Motor neuron (in vitro differentiated cells): ENCODE measurements around the gene ACER3. TPM values are rescaled to one million over a fixed set of nuclear protein-coding genes. Genes with fewer than 3 reads are reported as not detected.
"Not testable (repeated sequence)": the region's sequence is repeated elsewhere in the genome, so short reads cannot be mapped to it uniquely, and the experiment has no call there.

ENCODE experiments used
- ATAC-seq, 8 experiments: fragments of 200-7000 bp; cut with Tn5 transposase; replicated peaks in 6 of 8; 2 replicates each; pipeline ENCODE4 v1.8.0; 2021; ENCODE audit warnings: mild to moderate bottlenecking in 8 of 8, moderate library complexity in 8 of 8
- H3K27ac ChIP-seq, 2 donors: fragments of 250-450 bp; sonication (Bioruptor Pico); 2 replicates each; pipeline ENCODE4 v1.9.0; 2021; ENCODE audit warnings: antibody characterized with exemption in 2 of 2, mild to moderate bottlenecking in 2 of 2, moderate library complexity in 1 of 2
- H3K4me1 ChIP-seq, 2 donors: fragments of 250-450 bp; sonication (Bioruptor Pico); replicated peaks in 1 of 2; 2 replicates each; pipeline ENCODE4 v1.6.1; 2021; ENCODE audit warnings: antibody characterized with exemption in 2 of 2, mild to moderate bottlenecking in 2 of 2, moderate library complexity in 1 of 2
- H3K4me3 ChIP-seq, 5 donors: fragments of 250-450 bp; sonication (Bioruptor Pico); 2 replicates each; pipeline ENCODE4 v1.9.0; 2021; ENCODE audit warnings: antibody characterized with exemption in 5 of 5, mild to moderate bottlenecking in 5 of 5, moderate library complexity in 4 of 5
- WGBS, 10 experiments: fragments of 450-650 bp; shearing (Covaris generic); methylation state at CpG; one replicate each; pipeline ENCODE4 v1.0.0; 2022; 5-methylcytosine and 5-hydroxymethylcytosine counted together
- in situ Hi-C, 9 experiments: fragments of 400-800 bp; cut with MboI; loops; one replicate each; pipeline ENCODE4 v1.15.0; 2021; ENCODE audit warnings: low sequenced_read_pairs in 9 of 9, low pct_unique_long_range_greater_than_20kb in 2 of 9; ENCODE audit not compliant: unreplicated experiment in 9 of 9
- total RNA-seq, 8 experiments: library from RNA; unstranded; fragments of 300-600 nt; gene quantifications; 2 replicates each; pipeline versions ENCODE4 v1.2.3 to v1.2.4, GENCODE V29; 2022

ACER3 gene
- total RNA-seq, 8 experiments from 2014 or later = 7.1 to 15.8 (median 9.2) TPM

DNA sequence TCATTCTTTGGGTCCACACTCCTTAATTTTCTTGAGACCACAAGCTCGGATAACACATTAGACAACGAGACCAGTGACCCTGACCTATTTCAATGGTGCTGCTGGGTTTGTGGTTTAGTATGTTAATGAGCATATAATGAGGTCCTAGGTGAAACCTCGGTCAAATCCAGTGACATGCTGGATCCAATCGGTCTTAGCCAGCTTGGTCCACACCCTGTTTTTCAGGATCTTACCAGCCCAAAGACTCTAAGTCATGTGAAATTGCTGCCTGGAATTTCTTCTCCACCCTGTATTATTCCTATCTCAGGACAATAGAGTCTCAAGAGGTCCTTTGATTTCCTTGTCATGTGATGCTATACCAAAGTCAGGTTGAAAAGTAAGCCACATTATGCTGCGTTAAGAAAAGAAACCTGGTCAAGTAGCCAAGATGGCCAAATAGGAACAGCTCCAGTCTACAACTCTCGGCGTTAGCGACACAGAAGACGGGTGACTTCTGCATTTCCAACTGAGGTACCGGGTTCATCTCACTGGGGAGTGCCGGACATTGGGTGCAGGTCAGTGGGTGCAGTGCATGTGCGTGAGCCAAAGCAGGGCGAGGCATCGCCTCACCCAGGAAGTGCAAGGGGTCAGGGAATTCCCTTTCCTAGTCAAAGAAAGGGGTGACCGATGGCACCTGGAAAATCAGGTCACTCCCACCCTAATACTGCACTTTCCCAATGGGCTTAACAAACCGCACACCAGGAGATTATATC is 102.9 kb downstream of the ACER3 start:
- 80 to 100% (median 95%) methylated on average over 1 to 13 of the region's 16 CpGs; no CpG with 5 or more reads in 1 of the 10 experiments for WGBS, 10 experiments
- ATAC-seq, H3K4me1 ChIP-seq, H3K27ac ChIP-seq, H3K4me3 ChIP-seq, in situ Hi-C loops: not testable (repeated sequence)

DNA sequence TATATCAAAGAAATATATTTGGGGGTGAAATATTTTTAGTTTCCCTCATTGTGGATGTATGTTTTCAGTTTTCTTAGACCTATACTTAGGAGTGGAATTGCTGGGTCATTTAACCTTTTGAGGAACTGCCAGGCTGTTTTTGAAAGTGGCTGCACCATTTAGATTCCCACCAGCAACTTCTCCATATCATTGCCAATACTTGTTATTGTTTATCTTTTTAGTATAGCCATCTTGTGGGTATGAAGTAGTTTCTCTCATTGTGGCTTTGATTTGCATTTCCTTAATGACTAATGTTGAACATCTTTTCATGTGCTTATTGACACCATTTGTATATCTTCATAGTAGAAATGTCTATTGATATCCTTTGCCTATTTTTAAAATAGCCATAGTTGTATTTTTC is 111.3 kb downstream of the ACER3 start:
- Histone ChIP-seq H3K4me1 (no peaks in the 10 kb centered on the region), H3K27ac (no peak overlapping the region), H3K4me3 (no peak overlapping the region)
- ATAC-seq = no peak
- in situ Hi-C loops = no loop called here

DNA sequence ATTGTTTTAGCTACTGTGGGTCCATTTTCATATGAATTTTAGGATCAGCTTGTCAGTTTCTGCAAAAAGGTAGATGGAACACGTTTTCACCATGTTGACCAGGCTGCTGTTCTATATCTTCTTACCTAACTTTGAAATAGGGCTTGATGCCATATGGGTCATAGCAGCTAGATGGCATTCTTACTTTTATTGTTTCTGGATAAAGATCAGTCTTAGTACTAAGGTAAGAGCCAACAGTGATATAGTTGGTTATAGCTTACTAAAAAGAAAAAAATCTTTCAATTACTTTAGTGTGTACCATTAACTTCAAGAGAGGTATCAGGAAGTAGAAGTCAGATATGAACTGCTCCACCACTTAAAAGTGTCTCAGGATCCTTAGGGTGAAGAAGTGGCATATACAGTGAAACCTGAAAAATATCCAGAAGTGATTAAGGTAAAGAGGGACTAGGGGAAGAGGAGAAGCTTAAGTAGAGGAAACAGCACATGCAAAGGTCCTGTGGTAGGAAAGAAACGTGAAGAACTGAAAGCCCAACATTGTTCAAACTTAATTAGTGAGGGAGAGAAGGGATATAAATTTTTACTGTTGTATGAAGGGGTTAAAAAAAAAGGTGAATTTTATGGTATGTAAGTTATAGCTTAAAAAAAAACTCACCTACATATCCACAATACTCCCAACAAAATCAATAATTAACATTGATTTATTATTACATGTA is 113.6 kb downstream of the ACER3 start:
- no peaks in the 10 kb centered on the region for H3K4me1 ChIP-seq
- WGBS, 10 experiments = 25 to 88% (median 66%) methylated on average over 1 to 2 of the region's 2 CpGs

DNA sequence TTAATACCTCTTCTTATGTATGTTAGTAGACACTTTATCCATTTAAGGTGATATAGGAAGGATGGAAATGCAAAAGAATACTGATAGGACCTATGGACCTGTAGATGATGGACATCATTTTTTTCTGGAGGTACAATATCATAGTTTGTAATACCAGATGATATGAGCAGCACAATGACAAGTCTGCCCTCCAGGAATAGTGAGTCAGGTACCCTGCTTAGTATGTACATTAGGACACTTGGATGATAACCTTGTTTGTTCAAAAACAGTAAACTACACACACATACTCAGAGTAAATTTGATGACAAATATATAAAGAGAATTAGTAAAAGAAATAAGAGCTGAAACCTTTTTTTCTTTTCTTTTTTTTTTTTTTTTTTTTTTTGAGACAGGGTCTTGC is 114.8 kb downstream of the ACER3 start:
- Histone ChIP-seq H3K4me1 (no peaks in the 10 kb centered on the region), H3K4me3 (no peak overlapping the region), H3K27ac (no peak overlapping the region)
- ATAC-seq = no peak
- in situ Hi-C loops = no loop called here

More for the DNA sequence above, 113.6 kb downstream of the ACER3 start:
- in situ Hi-C loops = no loop called here
- no peak for ATAC-seq
- no peak overlapping the region for H3K4me3 ChIP-seq
- no peak overlapping the region for H3K27ac ChIP-seq

DNA sequence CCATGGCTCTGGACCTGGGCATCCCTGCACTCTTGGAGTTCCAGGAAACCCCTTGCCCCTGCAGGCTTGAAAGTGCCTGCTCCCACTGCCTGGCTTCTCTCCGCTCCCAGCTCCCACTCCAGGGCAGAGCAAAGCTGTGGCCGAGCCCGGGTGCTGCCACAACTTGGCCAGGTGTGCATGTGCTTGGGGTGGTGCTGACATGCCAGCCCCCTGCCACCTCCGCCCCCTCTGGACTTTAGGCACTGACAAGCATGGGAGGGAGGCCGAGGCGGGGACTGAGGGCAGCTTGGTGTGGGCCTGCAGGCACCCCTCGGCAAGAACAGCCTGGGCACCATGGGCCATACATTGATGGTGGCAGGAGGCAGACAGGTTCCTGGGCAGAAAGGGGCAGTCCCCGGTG is 117.1 kb downstream of the ACER3 start:
- no peak for ATAC-seq
- Histone ChIP-seq H3K4me1 (no peaks in the 10 kb centered on the region), H3K27ac (no peak overlapping the region), H3K4me3 (no peak overlapping the region)
- 95 to 100% methylated on average over 2 to 3 of the region's 8 CpGs; no CpG with 5 or more reads in 8 of the 10 experiments for WGBS, 10 experiments
- in situ Hi-C loops = no loop called here

DNA sequence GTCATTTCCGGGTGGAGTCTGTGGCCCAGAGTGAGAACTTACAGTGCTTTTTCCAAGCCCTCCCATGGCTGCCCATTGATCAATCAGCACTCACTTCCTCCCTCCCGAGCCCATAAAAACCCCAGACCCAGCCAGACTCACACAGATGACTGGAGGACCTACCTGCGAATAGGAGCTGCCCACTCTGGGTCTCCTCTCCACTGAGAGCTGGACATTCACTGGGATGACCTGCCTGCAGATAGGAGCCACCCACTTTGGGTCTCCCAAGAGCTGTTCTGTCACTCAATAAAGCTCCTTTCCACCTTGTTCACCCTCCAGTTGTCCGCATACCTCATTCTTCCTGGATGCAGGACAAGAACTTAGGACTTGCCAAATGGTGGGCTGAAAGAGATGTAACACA is 117.5 kb downstream of the ACER3 start:
- ATAC-seq = no peak
- WGBS, 10 experiments = 73 to 100% (median 94%) methylated on average over 1 to 3 of the region's 4 CpGs; no CpG with 5 or more reads in 6 of the 10 experiments
- no peak overlapping the region for H3K4me3 ChIP-seq
- no peak overlapping the region for H3K27ac ChIP-seq
- in situ Hi-C loops = no loop called here
- no peaks in the 10 kb centered on the region for H3K4me1 ChIP-seq

DNA sequence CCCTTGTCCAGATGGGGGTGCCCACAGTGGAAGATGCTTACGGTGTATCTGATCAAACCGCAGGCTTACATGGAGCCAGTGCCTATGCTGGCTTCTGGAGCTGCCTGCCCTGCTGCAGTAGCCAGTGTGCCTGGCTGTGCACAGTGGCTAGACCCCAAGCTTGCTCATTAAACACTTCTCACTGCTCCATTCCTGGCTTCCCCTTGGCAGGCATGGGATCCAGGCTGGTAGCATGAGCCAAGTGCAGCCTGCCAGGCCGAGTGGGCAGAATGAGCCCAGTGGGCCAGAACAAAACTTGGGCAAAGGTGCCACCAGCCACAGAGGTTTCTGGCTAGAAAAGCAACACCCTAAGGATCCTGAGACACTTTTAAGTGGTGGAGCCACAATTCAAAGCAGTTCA is 118.1 kb downstream of the ACER3 start:
- ATAC-seq = no peak
- WGBS, 10 experiments = 40 to 100% (median 80%) methylated on average over 1 to 2 of the region's 3 CpGs; no CpG with 5 or more reads in 7 of the 10 experiments
- no peaks in the 10 kb centered on the region for H3K4me1 ChIP-seq
- no peak overlapping the region for H3K4me3 ChIP-seq
- no peak overlapping the region for H3K27ac ChIP-seq
- in situ Hi-C loops = no loop called here

DNA sequence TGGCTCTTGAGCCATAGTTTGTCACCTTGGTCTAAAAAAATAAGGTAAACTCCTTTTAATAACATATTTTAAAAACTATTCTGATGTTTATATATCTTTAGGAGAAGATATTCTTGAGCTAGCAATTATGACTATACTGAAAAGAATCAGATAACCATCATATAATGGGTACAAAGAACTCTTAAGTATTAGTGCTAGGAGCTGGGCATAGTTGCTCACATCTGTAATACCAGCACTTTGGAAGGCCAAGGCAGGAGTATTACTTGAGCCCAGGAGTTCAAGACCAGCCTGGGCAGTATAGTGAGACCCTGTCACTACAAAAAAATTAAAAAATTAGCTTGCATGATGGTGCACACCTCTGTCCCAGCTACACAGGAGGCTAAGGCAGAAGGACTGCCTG is 119.5 kb downstream of the ACER3 start:
- no peak overlapping the region for H3K4me3 ChIP-seq
- H3K27ac ChIP-seq = no peak overlapping the region
- in situ Hi-C loops = no loop called here
- ATAC-seq = no peak
- H3K4me1 ChIP-seq = no peaks in the 10 kb centered on the region

DNA sequence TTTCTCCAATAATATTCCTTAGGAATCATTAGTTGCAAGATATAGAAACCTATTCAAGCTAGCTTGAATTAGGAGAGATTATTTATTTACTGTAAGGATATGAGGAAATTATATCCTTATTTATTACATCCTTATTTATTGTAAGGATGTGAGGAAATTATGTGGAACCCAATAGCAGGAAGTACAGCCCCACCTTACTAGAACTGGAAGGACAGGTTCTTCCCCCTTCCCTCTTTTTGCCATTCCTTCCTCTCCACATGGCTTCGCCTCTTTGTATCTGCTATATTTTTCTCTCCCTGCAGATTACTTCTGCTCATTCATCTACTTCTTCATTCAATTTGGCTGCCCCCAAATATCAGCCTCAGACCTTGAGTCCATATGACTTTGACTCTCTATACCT is 124.0 kb downstream of the ACER3 start:
- WGBS, 10 experiments = 100% methylated on average over 1 of the region's 1 CpG; no CpG with 5 or more reads in 3 of the 10 experiments
- in situ Hi-C loops = no loop called here
- H3K27ac ChIP-seq = no peak overlapping the region
- H3K4me1 ChIP-seq = no peaks in the 10 kb centered on the region
- no peak overlapping the region for H3K4me3 ChIP-seq
- no peak for ATAC-seq

DNA sequence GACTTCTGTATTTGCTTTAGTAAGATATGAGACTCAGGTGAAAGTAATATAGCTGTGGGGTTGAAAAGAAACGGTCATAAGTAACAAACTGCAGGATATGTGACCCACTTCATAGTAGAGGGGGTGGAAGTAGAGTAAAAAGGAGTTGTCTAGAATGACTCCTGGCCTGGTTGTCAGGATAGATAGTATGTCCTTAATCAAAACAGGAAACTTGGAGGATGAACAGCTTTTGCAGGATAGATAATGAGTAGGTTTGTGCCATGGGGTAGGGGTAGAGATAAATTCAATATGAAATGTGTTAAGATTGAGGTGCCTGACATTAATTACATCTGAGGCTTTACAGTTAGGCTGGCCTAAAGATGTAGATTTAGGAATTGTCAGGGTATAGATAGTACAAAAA is 126.5 kb downstream of the ACER3 start:
- Histone ChIP-seq H3K27ac (no peak overlapping the region), H3K4me3 (no peak overlapping the region), H3K4me1 (no peaks in the 10 kb centered on the region)
- in situ Hi-C loops = no loop called here
- no peak for ATAC-seq
- WGBS, 10 experiments = 50 to 100% (median 92%) methylated on average over 1 of the region's 1 CpG; no CpG with 5 or more reads in 2 of the 10 experiments

DNA sequence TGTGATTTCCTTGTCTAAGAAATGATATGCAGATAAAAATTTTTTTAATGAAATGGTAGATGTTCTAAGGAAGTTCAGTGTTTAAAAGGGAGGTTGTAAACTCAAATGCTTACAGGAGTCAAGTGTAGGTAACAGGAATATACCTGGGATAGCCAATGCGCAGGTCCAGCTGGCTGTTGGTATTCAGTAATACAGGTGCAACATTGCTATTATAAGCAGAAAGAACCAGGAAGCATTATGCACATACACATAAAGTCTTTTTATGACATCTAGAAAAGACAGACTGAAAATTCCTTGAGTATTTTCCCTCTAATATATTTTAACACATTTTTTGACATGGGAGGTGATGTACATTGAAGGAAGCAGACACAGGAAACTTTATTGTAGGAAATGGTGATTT is 129.9 kb downstream of the ACER3 start:
- in situ Hi-C loops = no loop called here
- no peak overlapping the region for H3K4me3 ChIP-seq
- WGBS, 10 experiments = 80 to 100% (median 100%) methylated on average over 1 of the region's 1 CpG; no CpG with 5 or more reads in 2 of the 10 experiments
- H3K27ac ChIP-seq = no peak overlapping the region
- no peaks in the 10 kb centered on the region for H3K4me1 ChIP-seq
- no peak for ATAC-seq

DNA sequence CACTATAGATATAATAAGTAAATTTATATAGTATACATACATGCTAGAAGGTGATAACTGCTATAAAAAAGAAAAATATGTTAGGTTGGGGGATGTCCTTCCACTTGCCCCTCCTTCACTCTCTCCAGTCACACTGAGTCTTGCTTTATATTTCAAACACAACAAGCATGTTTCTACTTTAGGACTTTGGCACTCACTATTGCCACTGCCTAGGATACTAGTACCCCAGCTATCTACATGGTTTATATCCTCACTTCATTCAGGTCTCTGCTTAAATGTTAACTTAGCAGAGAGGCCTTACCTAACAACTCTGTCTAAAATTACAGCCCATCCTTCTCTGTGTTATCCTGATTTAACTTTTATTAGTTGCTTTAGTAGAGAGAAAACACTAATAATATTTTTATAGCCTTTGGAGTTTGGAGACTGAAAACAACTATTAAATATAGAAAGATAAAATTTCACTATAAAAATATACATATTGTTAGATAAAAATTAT is 134.4 kb downstream of the ACER3 start:
- in situ Hi-C loops = no loop called here
- H3K4me3 ChIP-seq = no peak overlapping the region
- ATAC-seq = no peak
- H3K27ac ChIP-seq = no peak overlapping the region
- no peaks in the 10 kb centered on the region for H3K4me1 ChIP-seq

DNA sequence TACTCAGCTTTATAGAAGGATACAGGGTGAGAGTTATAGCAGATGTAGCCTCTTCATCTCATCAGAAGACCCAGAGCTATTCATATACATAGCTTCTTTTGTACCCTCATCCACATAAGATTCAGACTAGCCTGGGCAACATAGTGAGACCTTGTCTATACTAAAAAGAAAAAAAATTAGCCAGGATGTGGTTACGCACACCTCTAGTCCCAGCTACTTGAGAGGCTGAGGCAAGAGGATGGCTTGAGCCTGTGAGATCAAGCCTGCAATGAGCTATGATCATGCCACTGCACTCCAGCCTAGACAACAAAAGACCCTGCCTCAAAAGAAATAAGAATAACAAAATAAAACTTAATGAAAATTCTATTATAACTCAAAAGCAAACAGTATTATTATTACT is 136.8 kb downstream of the ACER3 start:
- 88 to 100% (median 100%) methylated on average over 1 of the region's 1 CpG; no CpG with 5 or more reads in 3 of the 10 experiments for WGBS, 10 experiments

DNA sequence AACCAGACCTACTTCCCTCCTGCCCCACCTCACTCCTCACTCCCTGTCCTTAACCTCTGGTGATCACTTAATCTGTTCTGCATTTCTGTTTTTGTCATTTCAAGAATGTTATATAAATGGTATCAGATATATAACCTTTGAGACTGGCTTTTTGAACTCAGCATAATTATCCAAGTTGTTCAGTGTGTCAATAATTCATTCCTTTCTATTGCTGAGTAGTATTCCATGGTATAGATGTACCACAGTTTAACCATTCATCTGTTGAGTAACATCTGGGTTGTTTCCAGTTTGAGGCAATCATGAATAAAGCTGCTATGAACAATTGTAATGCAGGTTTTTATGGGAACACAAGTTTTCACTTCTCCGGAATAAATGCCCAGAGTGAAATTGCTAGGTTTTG is 138.9 kb downstream of the ACER3 start:
- no peaks in the 10 kb centered on the region for H3K4me1 ChIP-seq
- no peak overlapping the region for H3K27ac ChIP-seq
- no peak for ATAC-seq
- no peak overlapping the region for H3K4me3 ChIP-seq
- in situ Hi-C loops = no loop called here
- 80 to 100% (median 100%) methylated on average over 1 of the region's 1 CpG; no CpG with 5 or more reads in 2 of the 10 experiments for WGBS, 10 experiments

More for the DNA sequence above, 136.8 kb downstream of the ACER3 start:
- in situ Hi-C loops = no loop called here
- no peak overlapping the region for H3K4me3 ChIP-seq
- no peaks in the 10 kb centered on the region for H3K4me1 ChIP-seq
- ATAC-seq = no peak
- H3K27ac ChIP-seq = no peak overlapping the region
